ENCODE measurements around the gene SKI. TPM values are rescaled to one million over a fixed set of nuclear protein-coding genes. Genes with fewer than 3 reads are reported as not detected.
"Not testable (repeated sequence)": the region's sequence is repeated elsewhere in the genome, so short reads cannot be mapped to it uniquely, and the experiment has no call there.

SKI gene
- total RNA-seq, 1 donor from 2014 or later, result 67.5 TPM

- intact Hi-C loops (cut with micrococcal nuclease), result no loop called here
These were observed 11.4 kb downstream of the SKI start for GRCh38 chr1:2239384-2239985.

- intact Hi-C loops (cut with micrococcal nuclease), result no loop called here
These were observed 12.4 kb downstream of the SKI start for GRCh38 chr1:2240270-2241156.

GRCh38 chr1:2241820-2242219, 13.7 kb downstream of the SKI start:
- intact Hi-C loops (cut with micrococcal nuclease), result no loop called here

DNA sequence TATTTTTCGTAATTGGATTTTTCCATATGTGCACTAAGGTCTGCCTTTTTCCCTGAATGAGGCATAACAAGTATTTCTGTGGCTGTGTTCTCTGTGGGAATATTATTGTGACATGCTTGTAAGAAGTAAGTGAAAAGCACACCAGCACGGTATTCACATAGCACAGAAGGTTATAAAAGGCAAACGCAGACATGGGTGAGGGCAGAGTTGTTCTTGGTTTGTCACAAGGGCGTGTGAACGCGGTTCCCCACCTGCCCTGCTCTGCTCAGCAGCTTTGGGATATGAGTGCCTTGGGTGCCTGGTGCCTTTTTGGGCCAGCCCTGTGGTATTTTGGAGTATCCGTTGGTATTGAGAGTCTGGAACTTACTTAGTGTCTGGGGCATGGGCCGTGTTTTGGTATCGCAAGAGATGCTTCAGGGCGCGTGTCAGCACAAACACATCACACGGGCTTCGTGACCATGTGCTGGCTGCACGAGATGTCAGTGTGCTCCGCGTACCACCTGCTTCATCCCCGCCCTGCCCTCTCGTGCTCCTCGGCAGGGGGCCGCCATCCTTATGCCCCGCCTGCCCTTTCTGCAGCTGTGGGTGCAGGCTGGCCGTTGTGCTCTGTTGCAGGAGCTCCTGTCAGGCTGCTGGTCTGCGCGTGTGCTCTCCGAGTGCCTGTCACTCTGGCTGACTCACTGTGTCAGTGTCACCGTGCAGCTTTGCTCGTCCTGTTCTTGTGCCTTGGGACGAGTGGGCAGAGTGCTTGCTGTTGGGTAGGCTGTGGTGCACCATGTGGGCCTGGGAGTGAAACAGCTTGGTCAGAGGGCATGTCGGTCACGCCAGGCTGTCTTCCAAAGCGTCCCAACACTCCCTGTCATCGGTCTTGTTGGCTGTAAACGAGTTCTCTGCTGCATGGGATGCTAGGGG, 15.0 kb downstream of the SKI start:
- intact Hi-C loops (cut with micrococcal nuclease), result no loop called here

- intact Hi-C loops (cut with micrococcal nuclease), result not testable (repeated sequence)
These were observed 18.9 kb downstream of the SKI start for GRCh38 chr1:2247045-2247394.

DNA sequence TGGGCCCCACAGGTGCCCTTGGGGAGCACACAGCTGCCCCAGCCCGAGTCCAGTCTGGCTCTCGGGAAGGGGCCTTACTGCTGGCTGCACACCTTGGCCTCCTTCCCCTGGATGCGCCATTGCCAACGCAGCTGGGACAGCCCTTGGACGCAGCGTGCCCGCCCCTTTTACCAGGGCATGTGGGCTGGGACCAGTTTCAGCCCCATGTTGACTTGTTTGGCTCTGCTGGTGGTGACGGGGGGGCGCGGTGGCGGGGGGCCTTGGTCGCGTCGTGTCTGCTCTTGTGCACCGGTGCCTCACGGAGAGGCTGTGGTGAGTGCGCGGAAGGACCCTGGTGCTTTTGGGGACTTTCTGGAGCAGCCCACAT, 19.6 kb downstream of the SKI start:
- intact Hi-C loops (cut with micrococcal nuclease), result no loop called here

GRCh38 chr1:2248127-2248826, 20.2 kb downstream of the SKI start:
- intact Hi-C loops (cut with micrococcal nuclease), result no loop called here

GRCh38 chr1:2248854-2249558, 20.9 kb downstream of the SKI start:
- intact Hi-C loops (cut with micrococcal nuclease), result no loop called here

- intact Hi-C loops (cut with micrococcal nuclease), result no loop called here
These were observed 21.4 kb downstream of the SKI start for GRCh38 chr1:2249559-2249906.

GRCh38 chr1:2250721-2251281, 22.7 kb downstream of the SKI start:
- intact Hi-C loops (cut with micrococcal nuclease), result no loop called here

GRCh38 chr1:2251363-2251762, 23.2 kb downstream of the SKI start:
- intact Hi-C loops (cut with micrococcal nuclease), result no loop called here

DNA sequence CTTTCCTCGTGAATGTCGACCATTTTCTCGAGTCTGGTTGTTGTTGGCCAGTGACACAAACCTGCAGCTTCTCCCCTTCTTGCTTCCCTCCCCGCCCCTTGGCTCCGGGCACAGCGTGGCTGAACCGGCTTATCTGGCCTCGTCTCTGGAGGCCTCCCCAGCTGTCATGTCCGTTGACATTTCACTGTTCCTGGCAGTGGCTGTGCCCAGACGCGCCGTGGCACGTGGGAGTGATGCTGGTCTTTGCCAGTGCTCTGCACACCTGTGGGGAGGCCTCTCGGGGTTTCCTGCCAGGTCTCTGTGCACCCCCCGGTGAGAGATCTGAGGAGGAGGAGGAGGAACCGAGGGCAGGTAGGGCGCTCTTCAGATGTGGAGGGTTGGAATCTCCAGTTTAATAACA, 23.7 kb downstream of the SKI start:
- intact Hi-C loops (cut with micrococcal nuclease), result no loop called here

GRCh38 chr1:2252423-2252822, 24.3 kb downstream of the SKI start:
- intact Hi-C loops (cut with micrococcal nuclease), result no loop called here

DNA sequence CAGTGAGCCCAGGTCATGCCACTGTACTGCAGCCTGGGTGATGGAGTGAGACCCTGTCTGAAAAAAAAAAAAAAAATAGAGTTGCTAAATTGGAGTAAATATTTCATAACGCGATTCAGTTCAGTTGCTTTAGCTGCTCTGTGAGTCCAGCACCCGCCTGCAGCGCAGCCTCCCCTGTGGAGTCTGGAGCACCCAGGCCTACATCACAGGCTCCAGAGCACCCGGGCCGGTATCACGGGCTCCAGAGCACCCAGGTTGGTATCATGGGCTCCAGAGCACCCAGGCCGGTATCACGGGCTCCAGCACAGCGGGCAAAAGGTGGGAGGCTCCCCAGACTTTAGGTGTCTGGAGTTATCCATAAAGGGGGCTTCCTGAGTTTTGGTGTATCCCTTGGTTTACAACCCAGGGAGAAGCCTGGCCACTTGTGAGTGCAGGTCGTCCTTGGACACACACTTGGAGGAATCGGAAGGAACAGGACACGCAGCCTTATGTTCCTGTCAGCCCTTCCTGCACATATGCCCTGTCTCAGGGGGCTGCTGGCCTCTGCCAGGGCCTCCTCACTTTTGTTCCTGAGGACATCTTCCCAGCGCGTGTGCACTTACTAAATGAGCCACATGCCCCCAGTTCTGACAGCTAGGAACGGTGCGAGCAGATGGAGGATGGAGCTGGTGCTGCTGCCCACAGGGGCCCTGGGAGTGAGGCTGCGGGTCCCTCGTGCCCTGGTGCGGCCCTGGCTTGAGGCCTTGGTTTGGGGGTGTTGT, 25.1 kb downstream of the SKI start:
- intact Hi-C loops (cut with micrococcal nuclease), result no loop called here

DNA sequence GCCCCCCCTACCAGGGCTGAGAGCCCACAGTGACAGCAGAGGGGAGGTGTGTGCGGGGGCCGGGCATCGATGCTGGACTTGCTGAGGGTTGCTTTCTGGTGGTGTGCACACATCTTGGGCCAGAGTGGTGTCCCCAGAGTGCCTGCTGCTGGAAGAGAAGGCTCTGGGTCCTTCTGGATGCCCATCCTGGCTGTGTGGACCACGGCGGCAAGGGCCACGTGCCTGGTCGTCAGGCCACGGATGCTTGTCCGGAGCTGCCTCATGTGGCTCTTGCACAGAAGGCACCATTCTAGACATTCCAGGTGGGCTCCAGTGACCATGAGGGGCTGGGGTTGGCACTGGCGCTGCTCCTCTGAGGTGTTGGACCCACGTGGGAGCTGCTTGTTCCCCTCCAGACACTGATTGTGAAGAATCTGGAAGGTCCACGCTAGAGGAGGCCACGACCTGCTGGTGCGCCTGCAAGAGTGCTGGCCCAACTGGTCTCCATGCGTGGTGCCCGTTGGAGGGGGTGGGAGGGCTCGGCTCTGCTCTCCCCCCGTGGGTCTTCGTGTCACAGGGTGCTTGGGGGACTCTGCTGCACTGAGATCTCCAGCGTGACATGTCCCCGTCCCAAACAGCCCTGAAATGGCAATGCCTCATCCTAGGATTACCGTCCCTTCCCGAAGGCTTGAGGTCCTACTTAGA, 25.8 kb downstream of the SKI start:
- intact Hi-C loops (cut with micrococcal nuclease), result loop anchor here (2.0 kb wide), 1 partner anchor 49 kb away; no protein-coding TSS in a partner anchor

DNA sequence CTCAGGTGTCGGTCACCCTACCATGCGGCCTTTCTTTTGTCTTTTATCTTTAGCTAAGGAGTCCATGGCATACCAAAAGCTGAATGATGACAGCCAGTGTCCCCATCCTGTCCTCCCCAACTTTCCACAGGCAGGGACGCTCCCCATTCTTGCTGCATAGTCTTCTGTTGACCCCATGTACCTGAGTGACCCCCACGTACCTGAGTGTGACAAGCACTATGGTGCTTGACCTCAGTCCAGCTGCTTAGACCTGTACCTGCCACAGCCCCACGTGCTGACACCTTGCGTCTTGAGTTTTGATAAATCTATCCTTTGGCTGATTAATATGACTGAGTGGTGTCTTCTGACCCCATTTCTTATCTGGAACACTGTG, 26.9 kb downstream of the SKI start:
- intact Hi-C loops (cut with micrococcal nuclease), result loop anchor here (1.0 to 2.0 kb wide), 3 partner anchors 21 to 61 kb away; partner anchors contain the start of gene FAAP20

- intact Hi-C loops (cut with micrococcal nuclease), result loop anchor here (1.0 to 2.0 kb wide), 6 partner anchors 21 to 136 kb away; partner anchors contain the start of genes FAAP20, MORN1 and RER1
These were observed 27.6 kb downstream of the SKI start for GRCh38 chr1:2255420-2256369.

Data from T-helper 1 cell treated with Interleukin-12 subunit alpha and Interleukin-12 subunit beta and Interleukin-4 antibody, amounts not matched to agents 30 ng/mL and 1 ng/mL, for 36 hours (primary cell).